ENCODE measurements around the gene SLC25A45.

DNA sequence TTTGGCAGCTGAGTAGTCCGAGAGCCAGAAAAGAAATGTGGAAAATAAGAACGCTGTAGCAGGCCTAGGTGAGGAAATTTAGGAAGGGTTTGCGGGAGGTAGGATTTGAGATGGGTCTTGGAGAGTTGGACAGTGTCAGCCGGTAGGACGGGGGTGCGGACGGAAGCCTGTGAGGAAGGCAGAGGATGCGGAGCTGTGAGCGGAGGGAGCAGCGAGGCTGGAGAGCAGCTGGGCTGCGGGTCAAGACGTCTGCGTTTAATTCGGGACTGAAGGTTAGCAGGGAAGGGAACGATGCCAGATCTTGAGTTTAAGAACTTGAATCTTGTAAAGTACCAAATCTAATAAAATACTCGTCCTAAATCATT is 28.6 kb downstream of the SLC25A45 start:
- TF ChIP-seq, protein P1, sequence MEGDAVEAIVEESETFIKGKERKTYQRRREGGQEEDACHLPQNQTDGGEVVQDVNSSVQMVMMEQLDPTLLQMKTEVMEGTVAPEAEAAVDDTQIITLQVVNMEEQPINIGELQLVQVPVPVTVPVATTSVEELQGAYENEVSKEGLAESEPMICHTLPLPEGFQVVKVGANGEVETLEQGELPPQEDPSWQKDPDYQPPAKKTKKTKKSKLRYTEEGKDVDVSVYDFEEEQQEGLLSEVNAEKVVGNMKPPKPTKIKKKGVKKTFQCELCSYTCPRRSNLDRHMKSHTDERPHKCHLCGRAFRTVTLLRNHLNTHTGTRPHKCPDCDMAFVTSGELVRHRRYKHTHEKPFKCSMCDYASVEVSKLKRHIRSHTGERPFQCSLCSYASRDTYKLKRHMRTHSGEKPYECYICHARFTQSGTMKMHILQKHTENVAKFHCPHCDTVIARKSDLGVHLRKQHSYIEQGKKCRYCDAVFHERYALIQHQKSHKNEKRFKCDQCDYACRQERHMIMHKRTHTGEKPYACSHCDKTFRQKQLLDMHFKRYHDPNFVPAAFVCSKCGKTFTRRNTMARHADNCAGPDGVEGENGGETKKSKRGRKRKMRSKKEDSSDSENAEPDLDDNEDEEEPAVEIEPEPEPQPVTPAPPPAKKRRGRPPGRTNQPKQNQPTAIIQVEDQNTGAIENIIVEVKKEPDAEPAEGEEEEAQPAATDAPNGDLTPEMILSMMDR (IDR thresholded peaks at IDR 0.05): no peak
- TF ChIP-seq ZFX (IDR thresholded peaks at IDR 0.05; ENCODE audit: borderline replicate concordance): no peak

Measured in 22Rv1 (cell line).